Measurements from ENCODE around the gene ATE1.

DNA sequence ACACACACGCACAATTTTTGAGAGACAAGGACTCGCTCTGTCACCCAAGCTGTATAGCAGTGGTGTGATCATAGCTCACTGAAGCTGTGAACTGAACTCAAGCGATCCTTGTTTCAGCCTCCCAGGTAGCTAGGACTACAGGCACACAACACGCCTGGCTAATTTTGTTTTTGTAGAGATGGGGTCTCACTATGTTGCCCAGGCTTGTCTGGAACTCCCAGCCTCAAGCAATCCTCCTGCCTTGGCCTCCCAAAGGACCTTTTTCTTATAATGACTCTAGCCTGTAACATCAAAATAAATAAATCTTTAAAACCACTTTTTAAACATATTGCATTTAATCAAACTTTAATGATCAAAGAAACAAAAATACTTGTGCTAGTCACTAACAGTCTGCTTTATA is 188.7 kb downstream of the ATE1 start:
- TF ChIP-seq CTCF (IDR thresholded peaks at IDR 0.05; ENCODE audit: borderline replicate concordance, extremely low read depth, low read length, poor library complexity, severe bottlenecking) (no peak), EZH2 (IDR thresholded peaks at IDR 0.05; ENCODE audit: borderline replicate concordance, low read depth, low read length, severe bottlenecking) (no peak)
